Epithelial cell of esophagus (primary cell): ENCODE data around the gene IGLL5.

Experiments used
- DNase-seq: peaks from one replicate; pipeline ENCODE4 v3.0.0; 2010; ENCODE audit warnings: low read depth
- H3K4me3 ChIP-seq: 2 replicates; pipeline ENCODE4 v1.5.1; 2011; ENCODE audit warnings: mild to moderate bottlenecking, low read length, control low read depth
- TF ChIP-seq, protein P1 (sequence below): IDR thresholded peaks from 2 replicates; pipeline ENCODE4 v1.5.1; 2011; ENCODE audit warnings: low read depth, mild to moderate bottlenecking, low read length, control low read depth, inconsistent platforms; ENCODE audit not compliant: insufficient read depth; ENCODE audit errors: missing control alignments

The IGLL5 gene

DNA sequence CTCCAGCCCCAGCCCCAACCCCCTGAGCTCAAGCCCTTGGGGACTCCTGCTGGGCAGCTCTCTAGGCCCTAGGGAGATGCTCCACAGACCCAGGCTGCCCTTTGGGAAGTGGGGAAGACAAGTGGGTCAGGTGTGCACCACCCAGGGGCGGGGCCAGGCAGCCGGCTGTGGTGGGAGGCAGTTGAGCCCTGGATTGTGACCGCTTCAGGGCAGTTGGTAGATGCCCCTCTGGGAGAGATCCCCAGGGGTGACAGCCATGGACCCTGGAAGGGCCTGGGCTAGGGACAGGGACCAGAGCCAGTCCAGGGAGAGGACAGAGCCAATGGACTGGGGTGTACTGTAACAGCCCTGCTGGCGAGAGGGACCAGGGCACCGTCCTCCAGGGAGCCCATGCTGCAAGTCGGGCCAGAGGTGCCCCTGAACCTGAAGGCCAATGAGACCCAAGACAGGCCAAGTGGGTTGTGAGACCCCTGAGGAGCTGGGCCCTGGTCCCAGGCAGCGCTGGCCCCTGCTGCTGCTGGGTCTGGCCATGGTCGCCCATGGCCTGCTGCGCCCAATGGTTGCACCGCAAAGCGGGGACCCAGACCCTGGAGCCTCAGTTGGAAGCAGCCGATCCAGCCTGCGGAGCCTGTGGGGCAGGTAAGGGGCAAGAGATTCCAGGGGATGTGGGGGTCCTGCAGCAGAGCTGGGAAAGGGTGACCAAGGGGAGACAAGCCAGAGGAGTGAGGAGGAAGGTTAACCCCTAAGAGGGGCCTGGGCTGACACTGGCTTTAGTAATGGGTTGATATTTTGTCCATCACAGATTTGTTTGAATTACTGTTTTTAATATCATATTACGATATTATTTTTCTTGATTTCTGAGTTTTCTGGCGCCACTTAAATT, at the start of gene IGLL5:
Gene IGLL5, plus strand, starts transcription at position 196 of the 883 bp plus-strand sequence. Its CDS starts 238 bp downstream, at position 434.
- TF ChIP-seq, protein P1, sequence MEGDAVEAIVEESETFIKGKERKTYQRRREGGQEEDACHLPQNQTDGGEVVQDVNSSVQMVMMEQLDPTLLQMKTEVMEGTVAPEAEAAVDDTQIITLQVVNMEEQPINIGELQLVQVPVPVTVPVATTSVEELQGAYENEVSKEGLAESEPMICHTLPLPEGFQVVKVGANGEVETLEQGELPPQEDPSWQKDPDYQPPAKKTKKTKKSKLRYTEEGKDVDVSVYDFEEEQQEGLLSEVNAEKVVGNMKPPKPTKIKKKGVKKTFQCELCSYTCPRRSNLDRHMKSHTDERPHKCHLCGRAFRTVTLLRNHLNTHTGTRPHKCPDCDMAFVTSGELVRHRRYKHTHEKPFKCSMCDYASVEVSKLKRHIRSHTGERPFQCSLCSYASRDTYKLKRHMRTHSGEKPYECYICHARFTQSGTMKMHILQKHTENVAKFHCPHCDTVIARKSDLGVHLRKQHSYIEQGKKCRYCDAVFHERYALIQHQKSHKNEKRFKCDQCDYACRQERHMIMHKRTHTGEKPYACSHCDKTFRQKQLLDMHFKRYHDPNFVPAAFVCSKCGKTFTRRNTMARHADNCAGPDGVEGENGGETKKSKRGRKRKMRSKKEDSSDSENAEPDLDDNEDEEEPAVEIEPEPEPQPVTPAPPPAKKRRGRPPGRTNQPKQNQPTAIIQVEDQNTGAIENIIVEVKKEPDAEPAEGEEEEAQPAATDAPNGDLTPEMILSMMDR, result no peak
- no peak within 1 kb of the TSS for H3K4me3 ChIP-seq

DNA sequence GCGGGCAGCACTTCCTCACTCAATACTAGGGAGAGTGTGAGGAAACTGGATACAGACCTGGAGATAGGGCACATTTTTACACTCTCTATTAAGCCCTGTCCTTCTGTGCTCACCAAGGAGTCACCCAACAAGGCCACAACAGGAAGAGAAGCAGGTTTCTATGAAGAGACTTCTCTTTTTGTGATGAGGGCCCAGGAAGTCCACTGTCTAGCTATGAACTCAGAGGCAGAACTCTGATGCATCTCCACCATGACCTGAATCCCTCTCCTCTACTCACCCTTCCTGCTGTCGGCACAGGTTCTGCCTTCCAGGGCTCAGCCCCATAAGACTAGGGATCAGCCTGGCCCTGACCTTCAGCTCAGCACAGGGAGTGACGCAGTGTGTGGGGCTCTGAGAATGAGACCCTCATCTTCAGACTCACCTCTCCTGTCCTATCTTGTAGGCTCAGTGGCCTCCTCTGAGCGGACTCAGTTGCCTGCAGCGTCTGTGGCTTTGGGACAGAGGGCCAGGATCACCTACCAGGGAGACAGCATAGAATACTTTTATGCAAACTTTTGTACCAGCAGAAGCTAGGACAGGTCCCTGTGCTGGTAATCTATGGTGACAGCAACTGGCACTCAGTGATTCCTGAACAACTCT, 49.3 kb upstream of the IGLL5 start:
- DNase-seq, result no peak

More for the DNA sequence above, at the start of gene IGLL5:
- no peak for DNase-seq

DNA sequence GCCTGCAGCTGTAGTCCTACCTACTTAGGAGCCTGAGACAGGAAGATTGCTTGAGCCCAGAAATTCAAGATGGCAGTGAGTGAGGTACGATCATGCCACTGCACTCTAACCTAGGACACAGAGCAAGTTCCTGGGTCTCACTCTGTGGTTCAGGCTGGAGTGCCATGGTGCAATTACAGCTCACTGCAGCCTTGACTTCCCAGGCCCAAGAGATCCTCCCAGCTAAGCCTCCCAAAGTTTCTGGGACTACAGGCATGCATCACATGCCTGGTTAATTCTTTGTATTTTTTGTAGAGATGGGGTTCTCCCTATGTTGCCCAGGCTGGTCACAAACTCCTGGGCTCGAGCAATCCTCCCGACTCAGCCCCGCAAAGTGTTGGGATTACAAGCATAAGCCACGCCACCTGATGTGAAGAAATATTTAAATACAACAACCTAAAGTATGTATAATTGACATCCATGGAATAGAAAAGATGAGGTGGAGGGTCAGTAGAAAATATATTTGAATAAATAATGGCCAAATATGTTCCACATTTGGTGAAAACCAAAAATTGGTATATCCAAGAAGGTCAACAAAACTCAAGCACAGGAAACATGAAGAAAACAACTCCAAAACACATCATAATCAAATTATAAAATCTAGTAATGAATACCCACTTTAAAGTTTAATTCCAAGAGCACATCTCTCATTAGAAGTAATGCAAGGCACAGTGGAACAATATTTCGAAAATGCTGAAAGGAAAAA, 47.9 kb upstream of the IGLL5 start:
- TF ChIP-seq, protein P1, result no peak
- H3K4me3 ChIP-seq, result no peak overlapping the region
- DNase-seq, result no peak

More for the DNA sequence above, 49.3 kb upstream of the IGLL5 start:
- TF ChIP-seq, protein P1, result no peak
- H3K4me3 ChIP-seq, result no peak overlapping the region

DNA sequence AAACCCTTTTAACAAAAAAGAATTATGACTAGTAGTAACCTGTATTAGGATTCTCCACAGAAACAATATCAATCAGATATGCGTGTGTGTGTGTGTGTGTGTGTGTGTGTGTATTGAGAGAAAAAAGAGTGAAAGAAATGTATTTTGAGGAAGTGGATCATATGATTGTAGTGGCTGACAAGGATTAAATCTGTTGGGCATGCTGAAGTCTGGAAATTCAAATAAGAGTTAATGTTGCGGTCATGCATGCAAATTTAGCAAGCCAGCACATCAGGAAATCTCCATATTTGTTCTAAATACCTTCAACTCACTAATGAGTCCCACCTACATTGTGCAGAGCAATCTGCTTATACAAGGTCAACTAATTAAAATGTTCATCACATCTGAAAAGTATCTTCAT, 46.8 kb upstream of the IGLL5 start:
- TF ChIP-seq, protein P1, result no peak
- DNase-seq, result no peak
- H3K4me3 ChIP-seq, result no peak overlapping the region

DNA sequence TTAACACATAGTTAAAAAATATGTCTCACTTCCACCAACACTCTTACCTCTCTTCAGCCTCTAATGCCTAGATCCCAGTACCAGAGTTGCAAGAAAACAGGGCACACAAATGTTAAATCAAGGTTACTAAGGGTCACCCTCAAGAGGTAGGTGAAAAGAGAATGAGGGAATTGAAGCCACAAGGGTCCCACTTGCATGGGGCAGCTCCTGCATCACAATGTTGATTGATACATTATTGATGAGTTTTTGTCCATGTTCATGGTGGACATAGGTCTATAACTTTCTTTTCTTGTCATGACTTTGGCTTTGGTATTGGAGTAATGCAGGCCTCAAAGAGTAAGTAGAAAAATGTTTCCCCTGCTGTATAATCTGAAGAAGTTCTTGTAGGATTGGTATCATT, 46.0 kb upstream of the IGLL5 start:
- no peak overlapping the region for H3K4me3 ChIP-seq
- DNase-seq, result no peak
- TF ChIP-seq, protein P1, result no peak

DNA sequence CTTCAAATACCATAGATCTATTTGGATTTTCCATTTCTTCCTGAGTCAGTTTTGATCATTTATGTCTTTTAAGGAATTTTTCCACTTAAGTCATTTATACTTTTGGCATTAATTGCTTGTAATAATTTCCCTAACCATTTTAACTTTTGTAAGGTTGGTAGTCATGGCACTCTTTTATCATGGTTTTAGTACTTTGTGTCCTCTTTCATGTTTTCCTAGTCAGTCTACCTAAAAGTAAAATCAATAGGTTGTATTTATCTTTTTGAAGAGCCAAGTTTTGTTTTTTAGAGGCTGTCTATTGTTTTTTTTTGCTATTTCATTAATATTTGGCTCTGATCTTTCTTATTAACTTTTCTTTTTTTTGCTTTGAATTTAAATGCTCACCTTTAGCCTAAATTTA, 45.5 kb upstream of the IGLL5 start:
- TF ChIP-seq, protein P1, result no peak
- DNase-seq, result no peak
- no peak overlapping the region for H3K4me3 ChIP-seq
